GM21717 (cell line): Measurements from ENCODE around the gene PSORS1C2.
"Not testable (repeated sequence)": the region's sequence is repeated elsewhere in the genome, so short reads cannot be mapped to it uniquely, and the experiment has no call there.

Source experiments
- ATAC-seq: cut with Tn5 transposase; IDR thresholded peaks from one replicate; pipeline ENCODE4 v1.9.1; 2021; ENCODE audit warnings: mild to moderate bottlenecking, moderate library complexity; ENCODE audit not compliant: unreplicated experiment

The PSORS1C2 gene

GRCh38 chr6:31138982-31139381 is at the start of gene PSORS1C2:
Gene PSORS1C2 (minus strand): TSS chr6:31139066. CDS start chr6:31139026, 40 bp downstream.
- ATAC-seq, result no peak

- no peak for ATAC-seq
Measured at GRCh38 chr6:31187780-31188194, 48.9 kb upstream of the PSORS1C2 start.

- no peak for ATAC-seq
Measured at GRCh38 chr6:31186052-31186734, 47.3 kb upstream of the PSORS1C2 start.

- ATAC-seq, result not testable (repeated sequence)
Measured at GRCh38 chr6:31185695-31186051, 46.8 kb upstream of the PSORS1C2 start.

GRCh38 chr6:31183859-31184258 is 45.0 kb upstream of the PSORS1C2 start:
- not testable (repeated sequence) for ATAC-seq

- not testable (repeated sequence) for ATAC-seq
Measured at GRCh38 chr6:31183287-31183686, 44.4 kb upstream of the PSORS1C2 start.

GRCh38 chr6:31180500-31180899 is 41.6 kb upstream of the PSORS1C2 start:
- ATAC-seq, result no peak

GRCh38 chr6:31179896-31180295 is 41.0 kb upstream of the PSORS1C2 start:
- ATAC-seq, result no peak

- ATAC-seq, result no peak
Measured at GRCh38 chr6:31179042-31179386, 40.1 kb upstream of the PSORS1C2 start.

GRCh38 chr6:31178143-31179041 is 39.5 kb upstream of the PSORS1C2 start:
- no peak for ATAC-seq

GRCh38 chr6:31175971-31176370 is 37.1 kb upstream of the PSORS1C2 start:
- no peak for ATAC-seq

- no peak for ATAC-seq
Measured at GRCh38 chr6:31174378-31174777, 35.5 kb upstream of the PSORS1C2 start.

GRCh38 chr6:31173406-31173805 is 34.5 kb upstream of the PSORS1C2 start:
- ATAC-seq, result no peak

- no peak for ATAC-seq
Measured at GRCh38 chr6:31172973-31173384, 34.1 kb upstream of the PSORS1C2 start.

GRCh38 chr6:31171931-31172905 is 33.4 kb upstream of the PSORS1C2 start:
- no peak for ATAC-seq

- ATAC-seq, result no peak
Measured at GRCh38 chr6:31170987-31171671, 32.3 kb upstream of the PSORS1C2 start.

- no peak for ATAC-seq
Measured at GRCh38 chr6:31170600-31170881, 31.7 kb upstream of the PSORS1C2 start, which contains the start of gene POU5F1. Gene POU5F1 (minus strand): TSS chr6:31170682. CDS start chr6:31170620, 62 bp downstream.

- not testable (repeated sequence) for ATAC-seq
Measured at GRCh38 chr6:31169858-31170599, 31.2 kb upstream of the PSORS1C2 start.

- no peak for ATAC-seq
Measured at GRCh38 chr6:31169123-31169857, 30.4 kb upstream of the PSORS1C2 start.
